ENCODE data around the gene PHACTR4. TPM values are rescaled to one million over a fixed set of nuclear protein-coding genes. Genes with fewer than 3 reads are reported as not detected.

The PHACTR4 gene
- total and polyA plus RNA-seq, 2 of the 13 experiments (the other 11 are each of a cell fraction or from before 2014, with no cell fraction given), result 13.9 to 17.1 TPM

DNA sequence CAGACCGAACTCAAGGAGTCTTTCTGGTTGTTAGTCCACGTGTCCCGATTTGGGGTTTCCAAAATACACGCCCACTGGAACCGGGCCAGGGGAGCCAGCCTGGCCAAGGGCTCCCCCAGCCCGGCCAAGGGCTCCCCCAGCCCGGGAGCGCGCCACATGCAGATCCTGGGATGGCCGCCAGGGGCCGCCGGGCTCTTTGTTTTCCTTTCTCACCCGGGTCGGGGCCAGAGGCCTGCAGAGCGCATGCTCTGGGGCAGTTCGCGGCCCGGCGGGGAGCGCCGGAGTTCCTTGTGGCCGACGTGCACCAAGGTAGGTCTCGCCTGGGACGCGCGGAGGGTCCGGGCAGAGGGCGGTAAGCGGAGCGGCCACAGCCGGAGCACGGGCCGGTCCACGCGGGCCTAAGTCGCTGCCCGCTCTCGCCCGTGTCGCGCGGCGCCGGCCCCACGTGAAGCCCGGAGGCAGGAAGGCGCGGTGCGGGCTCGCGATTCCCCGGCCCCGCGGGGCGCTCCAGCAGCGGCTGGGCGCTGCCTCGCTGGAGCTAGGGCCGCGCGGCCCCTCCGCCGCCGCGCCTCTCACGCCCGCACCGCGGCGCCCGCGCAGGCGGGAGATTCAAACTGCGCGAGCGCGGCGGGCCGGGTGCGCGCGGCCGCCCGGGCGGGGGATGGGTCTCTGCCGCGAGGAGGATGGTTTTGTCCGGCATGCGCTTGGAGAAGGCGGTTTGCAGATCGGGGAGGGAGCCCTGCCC lies 148.6 kb downstream of the PHACTR4 start (continued):
- TF ChIP-seq ATF2 (CRISPR knock-in tag; IDR thresholded peaks at IDR 0.05) (peak; percentile 58; the same call in 1 of the 2 replicates), MED1 (CRISPR knock-in tag; IDR thresholded peaks at IDR 0.05) (no peak; the same call in 1 of the 2 replicates), FOXK1 (CRISPR knock-in tag; IDR thresholded peaks at IDR 0.05; ENCODE audit: borderline replicate concordance, low read depth) (peak; percentile 72; the same call in 1 of the 2 replicates), WIZ (CRISPR knock-in tag; IDR thresholded peaks at IDR 0.05) (no peak), ZBTB4 (CRISPR knock-in tag; IDR thresholded peaks at IDR 0.05; ENCODE audit: borderline replicate concordance) (no peak), SNRNP70 (IDR thresholded peaks at IDR 0.05; ENCODE audit: low read depth, low read length) (no peak), ZNF550 (CRISPR knock-in tag; IDR thresholded peaks at IDR 0.05; ENCODE audit: borderline replicate concordance) (no peak), ZNF225 (CRISPR knock-in tag; IDR thresholded peaks at IDR 0.05) (no peak), ZNF547 (CRISPR knock-in tag; IDR thresholded peaks at IDR 0.05) (0 out of 2 replicates have a peak, but pooled peaks have one; percentile 67), LBX2 (CRISPR knock-in tag; IDR thresholded peaks at IDR 0.05; ENCODE audit: borderline replicate concordance) (no peak), ZNF235 (CRISPR knock-in tag; IDR thresholded peaks at IDR 0.05; ENCODE audit: borderline replicate concordance) (0 out of 2 replicates have a peak, but pooled peaks have one; percentile 7), ATF3 (CRISPR knock-in tag; IDR thresholded peaks at IDR 0.05) (no peak), U2AF1 (optimal IDR thresholded peaks at IDR 0.05; ENCODE audit: low read depth, low read length) (peak; percentile 40), POLR2AphosphoS2 (IDR thresholded peaks at IDR 0.05; ENCODE audit: low read depth, low read length) (no peak), TBX3 (IDR thresholded peaks at IDR 0.05; ENCODE audit: borderline replicate concordance) (0 out of 2 replicates have a peak, but pooled peaks have one; percentile 22)
- TF ChIP-seq, protein P1, sequence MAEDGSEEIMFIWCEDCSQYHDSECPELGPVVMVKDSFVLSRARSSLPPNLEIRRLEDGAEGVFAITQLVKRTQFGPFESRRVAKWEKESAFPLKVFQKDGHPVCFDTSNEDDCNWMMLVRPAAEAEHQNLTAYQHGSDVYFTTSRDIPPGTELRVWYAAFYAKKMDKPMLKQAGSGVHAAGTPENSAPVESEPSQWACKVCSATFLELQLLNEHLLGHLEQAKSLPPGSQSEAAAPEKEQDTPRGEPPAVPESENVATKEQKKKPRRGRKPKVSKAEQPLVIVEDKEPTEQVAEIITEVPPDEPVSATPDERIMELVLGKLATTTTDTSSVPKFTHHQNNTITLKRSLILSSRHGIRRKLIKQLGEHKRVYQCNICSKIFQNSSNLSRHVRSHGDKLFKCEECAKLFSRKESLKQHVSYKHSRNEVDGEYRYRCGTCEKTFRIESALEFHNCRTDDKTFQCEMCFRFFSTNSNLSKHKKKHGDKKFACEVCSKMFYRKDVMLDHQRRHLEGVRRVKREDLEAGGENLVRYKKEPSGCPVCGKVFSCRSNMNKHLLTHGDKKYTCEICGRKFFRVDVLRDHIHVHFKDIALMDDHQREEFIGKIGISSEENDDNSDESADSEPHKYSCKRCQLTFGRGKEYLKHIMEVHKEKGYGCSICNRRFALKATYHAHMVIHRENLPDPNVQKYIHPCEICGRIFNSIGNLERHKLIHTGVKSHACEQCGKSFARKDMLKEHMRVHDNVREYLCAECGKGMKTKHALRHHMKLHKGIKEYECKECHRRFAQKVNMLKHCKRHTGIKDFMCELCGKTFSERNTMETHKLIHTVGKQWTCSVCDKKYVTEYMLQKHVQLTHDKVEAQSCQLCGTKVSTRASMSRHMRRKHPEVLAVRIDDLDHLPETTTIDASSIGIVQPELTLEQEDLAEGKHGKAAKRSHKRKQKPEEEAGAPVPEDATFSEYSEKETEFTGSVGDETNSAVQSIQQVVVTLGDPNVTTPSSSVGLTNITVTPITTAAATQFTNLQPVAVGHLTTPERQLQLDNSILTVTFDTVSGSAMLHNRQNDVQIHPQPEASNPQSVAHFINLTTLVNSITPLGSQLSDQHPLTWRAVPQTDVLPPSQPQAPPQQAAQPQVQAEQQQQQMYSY (CRISPR knock-in tag; IDR thresholded peaks at IDR 0.05), result no peak
- TF ChIP-seq, protein P2, sequence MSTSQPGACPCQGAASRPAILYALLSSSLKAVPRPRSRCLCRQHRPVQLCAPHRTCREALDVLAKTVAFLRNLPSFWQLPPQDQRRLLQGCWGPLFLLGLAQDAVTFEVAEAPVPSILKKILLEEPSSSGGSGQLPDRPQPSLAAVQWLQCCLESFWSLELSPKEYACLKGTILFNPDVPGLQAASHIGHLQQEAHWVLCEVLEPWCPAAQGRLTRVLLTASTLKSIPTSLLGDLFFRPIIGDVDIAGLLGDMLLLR (CRISPR knock-in tag; IDR thresholded peaks at IDR 0.05), result peak; percentile 40; the same call in 1 of the 2 replicates
